ENCODE data around the gene TNNC2. TPM values are rescaled to one million over a fixed set of nuclear protein-coding genes. Genes with fewer than 3 reads are reported as not detected.

The TNNC2 gene
- total and polyA plus RNA-seq, 2 donors (not counting 1 experiment from before 2014, with no cell fraction given): 0.33 TPM; not detected in 1

- H3K27me3 ChIP-seq (replicated peaks in 1 of 4; ENCODE audit: control extremely low read depth in 1 of 4, control insufficient read depth in 3 of 4, insufficient read depth in 4 of 4, low read length in 3 of 4): no peaks in the 10 kb centered on the region
- H3K9ac ChIP-seq (ENCODE audit: low read length): no peak overlapping the region
- TF ChIP-seq EZH2 (IDR thresholded peaks at IDR 0.05; ENCODE audit: borderline replicate concordance, insufficient read depth, low read depth, low read length, poor library complexity, severe bottlenecking) (no peak), CTCF (IDR thresholded peaks at IDR 0.05) (no peak)
- H3K4me3 Mint-ChIP-seq: no peak overlapping the region
- no peaks in the 10 kb centered on the region for H4K20me1 ChIP-seq (ENCODE audit: control insufficient read depth, insufficient read depth, low read length, poor library complexity, severe bottlenecking)
- no peak overlapping the region for H3K27ac Mint-ChIP-seq
- no peak overlapping the region for H3K4me2 ChIP-seq (replicated peaks; ENCODE audit: low read depth, low read length, poor library complexity, severe bottlenecking)
- ATAC-seq (ENCODE audit: low read depth): no peak
- no peaks in the 10 kb centered on the region for H3K36me3 ChIP-seq (replicated peaks in 1 of 2; ENCODE audit: control extremely low read depth in 1 of 2, control insufficient read depth in 1 of 2, extremely low read depth in 1 of 2, insufficient read depth in 2 of 2, low read length in 1 of 2)
- DNase-seq: no peak
- H3K9me3 ChIP-seq (ENCODE audit: control extremely low read depth in 1 of 3, control insufficient read depth in 2 of 3, insufficient read depth in 1 of 3, low read length in 2 of 3): peaks cover 0 to 3% (median 0%) of the 10 kb centered on the region in 3 donors
- peaks cover 50% of the 10 kb centered on the region for H3K79me2 ChIP-seq (ENCODE audit: control insufficient read depth, insufficient read depth, low read length)
- H3K4me1 Mint-ChIP-seq: peaks cover 24% of the 10 kb centered on the region
- no peaks in the 10 kb centered on the region for H3K27me3 Mint-ChIP-seq
- H3K4me3 ChIP-seq (ENCODE audit: control extremely low read depth in 1 of 5, extremely low read depth in 1 of 5, insufficient read depth in 1 of 5, low read depth in 2 of 5, low read length in 4 of 5): no peak overlapping the region
- no peaks in the 10 kb centered on the region for H3K9me3 Mint-ChIP-seq (ENCODE audit: insufficient read depth)
- H2AFZ ChIP-seq (ENCODE audit: insufficient read depth, low read depth, low read length, poor library complexity, severe bottlenecking): no peak overlapping the region
- 100% methylated on average over 1 of the region's 7 CpGs for WGBS (ENCODE audit: insufficient coverage)
- H3K4me1 ChIP-seq (ENCODE audit: control insufficient read depth in 2 of 2, insufficient read depth in 2 of 2, low read length in 2 of 2): peaks cover 10 to 14% of the 10 kb centered on the region in 2 donors
- ChIA-PET POLR2A (interaction anchor here (0.6 kb wide), 1 partner anchor 48 kb away, joined by 3 read pairs; no protein-coding TSS in a partner anchor), CTCF (interaction anchor here (0.8 to 1.6 kb wide), 3 partner anchors 28 to 109 kb away, joined by 4 to 6 read pairs (median 4); no protein-coding TSS in a partner anchor)
- no peak overlapping the region for H3K27ac ChIP-seq (ENCODE audit: low read length in 2 of 2)
- intact Hi-C loops (cut with micrococcal nuclease): no loop called here
These were observed 34.3 kb upstream of the TNNC2 start for GRCh38 chr20:45861221-45862075.

Data from B cell (primary cell).